ENCODE data around the gene USP40. TPM values are rescaled to one million over a fixed set of nuclear protein-coding genes. Genes with fewer than 3 reads are reported as not detected.

The USP40 gene
- total and polyA plus RNA-seq, 4 donors = 29.4 to 40.2 (median 32.2) TPM

DNA sequence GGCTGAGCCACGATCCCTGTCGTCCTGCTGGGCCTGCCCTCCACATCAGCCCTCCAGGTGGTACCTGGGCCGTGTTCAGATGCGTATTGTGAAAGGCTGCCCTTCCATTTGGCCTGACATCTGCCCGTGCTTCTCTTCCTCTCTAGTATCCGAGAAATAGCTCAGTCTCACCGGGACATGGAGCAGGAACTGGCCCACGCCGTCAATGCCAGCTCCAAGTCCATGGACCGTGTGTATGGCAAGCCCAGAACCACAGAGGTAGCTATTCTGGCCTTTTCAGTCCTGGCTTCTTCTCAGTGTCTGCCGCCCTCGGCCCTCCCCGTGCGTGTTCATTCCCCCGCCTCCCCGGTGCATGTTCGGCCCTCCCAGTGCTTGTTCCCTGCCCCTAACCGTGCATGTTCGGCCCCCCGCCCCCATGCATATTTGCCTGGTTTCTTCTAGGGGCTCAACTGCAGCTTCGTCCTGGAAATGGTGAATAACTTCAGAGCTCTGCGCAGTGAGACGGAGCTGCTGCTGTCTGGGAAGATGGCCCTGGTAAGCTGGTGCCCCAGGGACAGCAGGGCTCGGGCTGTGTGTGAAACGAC, 104.3 kb downstream of the USP40 start:
- H3K4me3 ChIP-seq (ENCODE audit: low read depth, low read length) = no peak overlapping the region
- H3K27ac ChIP-seq (ENCODE audit: low read depth, low read length) = no peak overlapping the region
- no peak for DNase-seq (ENCODE audit: low read depth in 4 of 6, low spot score in 6 of 6)
- H3K27me3 ChIP-seq (ENCODE audit: control insufficient read depth, insufficient read depth, low read length) = no peaks in the 10 kb centered on the region
- WGBS (ENCODE audit: insufficient coverage) = 94% methylated on average over 25 of the region's 25 CpGs
- H3K36me3 ChIP-seq (ENCODE audit: control insufficient read depth, insufficient read depth, low read length) = peaks cover 87% of the 10 kb centered on the region
- H3K9me3 ChIP-seq (ENCODE audit: control insufficient read depth, insufficient read depth, low read length) = no peaks in the 10 kb centered on the region
- peaks cover 4% of the 10 kb centered on the region for H3K4me1 ChIP-seq (ENCODE audit: control insufficient read depth, insufficient read depth, low read length)

DNA sequence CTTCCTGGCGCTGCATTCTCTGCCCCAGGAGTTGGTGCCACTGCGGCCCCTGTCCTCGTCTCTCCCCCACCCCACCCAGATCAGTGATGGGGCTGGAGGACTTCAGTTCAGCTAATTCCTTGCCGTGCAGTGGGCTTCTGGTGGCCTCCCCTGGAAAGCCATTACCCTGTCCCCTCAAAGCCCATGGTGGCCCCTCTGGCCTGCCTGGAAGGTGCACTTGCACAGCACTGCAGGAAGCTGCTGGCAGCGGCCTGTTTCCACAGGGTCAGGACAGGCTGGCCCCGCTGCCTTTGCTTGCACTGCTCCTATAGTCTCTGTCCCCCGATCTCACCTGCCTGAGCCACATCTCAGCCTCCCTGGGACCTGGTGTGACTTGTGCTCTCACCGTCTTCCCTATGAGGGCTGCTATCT, 105.1 kb downstream of the USP40 start:
- Histone ChIP-seq H3K36me3 (ENCODE audit: control insufficient read depth, insufficient read depth, low read length) (peaks cover 87% of the 10 kb centered on the region), H3K4me3 (ENCODE audit: low read depth, low read length) (no peak overlapping the region), H3K27ac (ENCODE audit: low read depth, low read length) (no peak overlapping the region), H3K4me1 (ENCODE audit: control insufficient read depth, insufficient read depth, low read length) (peaks cover 4% of the 10 kb centered on the region), H3K9me3 (ENCODE audit: control insufficient read depth, insufficient read depth, low read length) (no peaks in the 10 kb centered on the region), H3K27me3 (ENCODE audit: control insufficient read depth, insufficient read depth, low read length) (no peaks in the 10 kb centered on the region)
- no peak for DNase-seq (ENCODE audit: low read depth in 4 of 6, low spot score in 6 of 6)
- 75% methylated on average over 6 of the region's 8 CpGs for WGBS (ENCODE audit: insufficient coverage)

DNA sequence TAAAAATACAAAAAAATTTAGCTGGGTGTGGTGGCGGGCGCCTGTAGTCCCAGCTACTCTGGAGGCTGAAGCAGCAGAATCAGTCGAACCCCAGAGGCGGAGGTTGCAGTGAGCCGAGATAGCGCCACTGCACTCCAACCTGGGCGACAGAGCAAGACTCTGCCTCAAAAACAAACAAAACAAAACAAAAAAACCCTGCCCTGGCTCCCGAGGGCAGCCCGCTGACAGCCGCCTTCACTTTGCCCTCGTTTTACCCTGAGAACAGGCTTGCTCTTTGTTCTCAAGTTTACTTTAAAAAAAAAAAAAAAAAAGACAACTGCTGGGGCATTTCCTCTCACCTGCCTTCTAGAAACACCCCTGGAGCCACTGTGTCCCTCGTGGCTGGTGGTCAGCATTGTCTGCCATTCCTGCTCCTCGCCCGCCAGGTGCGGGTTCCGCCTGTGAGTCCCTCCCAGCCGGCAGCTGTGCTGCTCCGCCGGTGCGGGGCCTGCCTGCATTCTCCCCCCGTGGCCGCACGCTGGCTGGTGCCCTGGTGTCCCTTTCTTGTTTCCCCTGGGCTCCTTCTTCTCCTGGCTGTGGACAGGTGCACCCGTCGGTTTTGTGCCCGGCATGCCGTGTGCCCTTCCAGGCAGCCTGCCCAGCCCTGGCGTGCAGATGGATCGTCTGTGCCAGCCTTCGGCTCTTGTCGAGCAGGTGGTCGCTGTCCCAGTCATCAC, 105.7 kb downstream of the USP40 start:
- Histone ChIP-seq H3K27me3 (ENCODE audit: control insufficient read depth, insufficient read depth, low read length) (no peaks in the 10 kb centered on the region), H3K4me1 (ENCODE audit: control insufficient read depth, insufficient read depth, low read length) (peaks cover 4% of the 10 kb centered on the region), H3K36me3 (ENCODE audit: control insufficient read depth, insufficient read depth, low read length) (peaks cover 89% of the 10 kb centered on the region), H3K4me3 (ENCODE audit: low read depth, low read length) (no peak overlapping the region), H3K9me3 (ENCODE audit: control insufficient read depth, insufficient read depth, low read length) (no peaks in the 10 kb centered on the region), H3K27ac (ENCODE audit: low read depth, low read length) (no peak overlapping the region)
- 62% methylated on average over 26 of the region's 32 CpGs for WGBS (ENCODE audit: insufficient coverage)
- peak in 2 of 6 donors; percentile 33 to 67 for DNase-seq (ENCODE audit: low read depth in 4 of 6, low spot score in 6 of 6)

DNA sequence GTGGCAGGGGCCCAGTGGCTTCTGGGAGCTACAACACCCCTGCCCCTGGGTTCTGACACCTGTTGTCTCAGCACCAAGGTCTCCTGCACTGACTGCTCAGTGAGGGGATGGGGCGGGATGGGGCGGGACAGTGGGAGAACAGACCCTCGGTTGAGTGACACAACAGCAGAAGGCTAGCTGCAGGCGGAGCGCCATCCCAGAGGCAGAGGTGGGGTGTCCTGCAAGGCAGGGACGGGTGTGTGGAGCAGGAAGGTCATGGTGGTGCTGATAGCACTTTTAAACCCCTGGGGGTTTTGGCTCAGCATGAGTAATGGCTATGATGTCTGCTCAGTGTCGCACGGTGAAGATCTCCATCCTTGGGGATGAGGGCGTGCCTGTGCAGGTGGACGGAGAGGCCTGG, 107.2 kb downstream of the USP40 start:
- peaks cover 92% of the 10 kb centered on the region for H3K36me3 ChIP-seq (ENCODE audit: control insufficient read depth, insufficient read depth, low read length)
- no peaks in the 10 kb centered on the region for H3K27me3 ChIP-seq (ENCODE audit: control insufficient read depth, insufficient read depth, low read length)
- no peaks in the 10 kb centered on the region for H3K9me3 ChIP-seq (ENCODE audit: control insufficient read depth, insufficient read depth, low read length)
- WGBS (ENCODE audit: insufficient coverage) = 92% methylated on average over 10 of the region's 10 CpGs
- no peak for DNase-seq (ENCODE audit: low read depth in 4 of 6, low spot score in 6 of 6)
- H3K4me1 ChIP-seq (ENCODE audit: control insufficient read depth, insufficient read depth, low read length) = peaks cover 4% of the 10 kb centered on the region
- H3K27ac ChIP-seq (ENCODE audit: low read depth, low read length) = no peak overlapping the region
- H3K4me3 ChIP-seq (ENCODE audit: low read depth, low read length) = no peak overlapping the region

DNA sequence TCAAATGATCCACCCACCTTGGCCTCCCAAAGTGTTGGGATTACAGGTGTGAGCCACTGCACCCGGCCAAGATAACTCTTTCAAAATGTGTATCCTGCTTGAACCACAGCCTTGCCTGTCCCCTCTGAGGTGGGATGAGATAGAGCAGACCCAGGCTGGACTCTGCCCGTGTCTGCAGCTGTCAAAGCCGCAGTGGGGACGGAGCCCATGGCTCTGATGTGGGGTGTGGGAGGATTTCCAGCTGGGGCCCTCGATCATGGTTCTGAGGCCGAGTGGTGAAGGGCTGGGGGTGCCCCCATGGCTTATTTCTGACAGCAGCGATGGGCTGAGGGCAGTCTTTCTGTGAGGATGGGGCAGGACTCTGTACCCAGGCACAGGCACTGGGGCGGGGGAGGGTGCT, 107.8 kb downstream of the USP40 start:
- peaks cover 88% of the 10 kb centered on the region for H3K36me3 ChIP-seq (ENCODE audit: control insufficient read depth, insufficient read depth, low read length)
- H3K4me3 ChIP-seq (ENCODE audit: low read depth, low read length) = no peak overlapping the region
- WGBS (ENCODE audit: insufficient coverage) = 94% methylated on average over 7 of the region's 8 CpGs
- no peak for DNase-seq (ENCODE audit: low read depth in 4 of 6, low spot score in 6 of 6)
- H3K9me3 ChIP-seq (ENCODE audit: control insufficient read depth, insufficient read depth, low read length) = no peaks in the 10 kb centered on the region
- H3K27ac ChIP-seq (ENCODE audit: low read depth, low read length) = no peak overlapping the region
- H3K4me1 ChIP-seq (ENCODE audit: control insufficient read depth, insufficient read depth, low read length) = peaks cover 4% of the 10 kb centered on the region
- H3K27me3 ChIP-seq (ENCODE audit: control insufficient read depth, insufficient read depth, low read length) = no peaks in the 10 kb centered on the region

DNA sequence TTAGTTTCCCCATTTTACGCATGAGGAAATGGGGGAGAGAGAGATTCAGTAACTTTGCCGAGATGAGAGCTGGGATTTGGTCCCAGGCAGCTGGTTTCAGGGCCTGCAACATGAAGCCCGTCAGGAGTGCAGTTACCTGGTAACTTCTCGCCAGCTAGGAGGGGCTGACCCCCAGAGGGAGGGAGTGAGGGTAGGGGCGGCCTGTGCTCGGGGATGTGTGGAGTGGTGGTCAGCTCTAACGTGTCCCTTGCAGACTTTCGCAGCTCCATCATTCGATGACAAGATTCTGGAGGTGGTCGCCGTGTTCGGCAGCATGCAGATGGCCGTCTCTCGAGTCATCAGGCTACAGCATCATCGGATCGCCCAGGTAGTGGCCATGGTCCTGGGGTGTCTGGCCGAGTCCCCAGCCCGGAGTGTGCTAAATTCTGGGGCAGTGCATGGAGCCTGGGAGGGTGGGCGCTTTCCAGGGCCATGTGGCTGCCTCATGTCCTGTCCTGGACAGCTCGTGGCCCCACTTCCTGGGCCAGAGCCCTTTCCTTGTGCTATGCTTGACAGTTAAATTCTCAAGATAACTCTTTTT, 108.5 kb downstream of the USP40 start:
- Histone ChIP-seq H3K4me3 (ENCODE audit: low read depth, low read length) (no peak overlapping the region), H3K27ac (ENCODE audit: low read depth, low read length) (no peak overlapping the region), H3K27me3 (ENCODE audit: control insufficient read depth, insufficient read depth, low read length) (no peaks in the 10 kb centered on the region), H3K36me3 (ENCODE audit: control insufficient read depth, insufficient read depth, low read length) (peaks cover 88% of the 10 kb centered on the region), H3K4me1 (ENCODE audit: control insufficient read depth, insufficient read depth, low read length) (peaks cover 4% of the 10 kb centered on the region), H3K9me3 (ENCODE audit: control insufficient read depth, insufficient read depth, low read length) (no peaks in the 10 kb centered on the region)
- no peak for DNase-seq (ENCODE audit: low read depth in 4 of 6, low spot score in 6 of 6)
- WGBS (ENCODE audit: insufficient coverage) = 96% methylated on average over 20 of the region's 20 CpGs

DNA sequence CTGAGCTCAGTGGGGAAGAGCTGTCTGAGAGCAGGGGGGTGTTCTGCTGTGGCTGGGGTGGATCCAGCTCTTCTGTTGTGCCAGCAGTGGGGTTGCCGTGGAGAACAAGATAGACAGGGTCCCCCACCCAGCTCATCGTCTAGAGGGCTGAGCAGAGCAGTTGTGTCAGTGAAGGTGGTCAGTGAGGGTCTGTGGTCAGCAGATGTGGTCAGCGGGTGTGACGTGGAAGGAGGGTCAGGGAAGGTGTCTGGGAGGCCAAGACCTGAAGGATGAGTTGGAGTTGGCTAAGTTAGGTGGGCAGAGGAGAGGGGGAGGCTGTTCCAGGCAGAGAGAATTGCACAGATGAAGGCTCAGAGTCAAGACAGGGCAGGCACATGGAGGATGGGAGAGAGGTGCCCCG, 109.2 kb downstream of the USP40 start:
- no peak for DNase-seq (ENCODE audit: low read depth in 4 of 6, low spot score in 6 of 6)
- H3K36me3 ChIP-seq (ENCODE audit: control insufficient read depth, insufficient read depth, low read length) = peaks cover 87% of the 10 kb centered on the region
- no peak overlapping the region for H3K27ac ChIP-seq (ENCODE audit: low read depth, low read length)
- no peak overlapping the region for H3K4me3 ChIP-seq (ENCODE audit: low read depth, low read length)
- H3K9me3 ChIP-seq (ENCODE audit: control insufficient read depth, insufficient read depth, low read length) = no peaks in the 10 kb centered on the region
- peaks cover 4% of the 10 kb centered on the region for H3K4me1 ChIP-seq (ENCODE audit: control insufficient read depth, insufficient read depth, low read length)
- no peaks in the 10 kb centered on the region for H3K27me3 ChIP-seq (ENCODE audit: control insufficient read depth, insufficient read depth, low read length)
- 94% methylated on average over 5 of the region's 5 CpGs for WGBS (ENCODE audit: insufficient coverage)

DNA sequence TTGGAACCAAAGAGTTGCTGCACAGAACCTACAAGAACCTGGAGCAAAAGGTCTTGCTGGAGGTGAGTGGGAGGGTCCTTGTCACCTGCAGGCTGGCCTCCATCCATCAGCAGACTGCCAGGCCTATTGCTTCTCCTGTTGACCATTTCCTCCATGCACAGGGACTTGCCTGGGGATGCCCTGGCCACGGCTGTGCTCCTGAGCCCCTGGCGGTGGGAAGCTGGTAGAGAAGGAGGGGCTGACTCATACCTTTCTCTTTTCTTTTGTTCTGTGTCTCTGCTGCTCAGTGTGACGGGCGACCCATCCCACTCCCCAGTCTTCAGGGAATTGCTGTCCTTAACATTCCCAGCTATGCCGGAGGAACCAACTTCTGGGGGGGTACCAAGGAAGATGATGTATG, 109.6 kb downstream of the USP40 start:
- WGBS (ENCODE audit: insufficient coverage) = 100% methylated on average over 1 of the region's 5 CpGs

DNA sequence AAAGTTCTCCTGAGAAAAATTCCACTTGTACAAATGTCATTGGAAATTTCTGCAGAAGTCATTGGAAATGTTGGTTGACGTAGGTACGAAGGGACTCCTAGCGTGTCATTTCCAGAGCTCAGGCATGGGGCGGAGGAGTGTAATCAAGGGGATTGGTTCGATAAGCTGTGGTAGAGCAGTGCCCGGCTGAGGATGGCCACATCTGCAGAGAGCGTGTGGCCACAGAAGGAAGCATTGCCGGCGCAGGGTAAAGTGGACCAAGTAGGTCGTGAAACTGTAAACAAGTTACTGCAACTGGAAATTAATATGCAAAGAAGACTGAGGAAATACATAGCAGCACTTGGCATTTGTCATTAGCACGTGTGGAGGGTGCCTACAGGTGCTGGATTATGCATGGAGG, 110.5 kb downstream of the USP40 start:
- Histone ChIP-seq H3K9me3 (ENCODE audit: control insufficient read depth, insufficient read depth, low read length) (no peaks in the 10 kb centered on the region), H3K36me3 (ENCODE audit: control insufficient read depth, insufficient read depth, low read length) (peaks cover 87% of the 10 kb centered on the region), H3K4me3 (ENCODE audit: low read depth, low read length) (no peak overlapping the region), H3K27me3 (ENCODE audit: control insufficient read depth, insufficient read depth, low read length) (no peaks in the 10 kb centered on the region), H3K27ac (ENCODE audit: low read depth, low read length) (no peak overlapping the region), H3K4me1 (ENCODE audit: control insufficient read depth, insufficient read depth, low read length) (peaks cover 3% of the 10 kb centered on the region)
- DNase-seq (ENCODE audit: low read depth in 4 of 6, low spot score in 6 of 6) = no peak
- 95% methylated on average over 11 of the region's 11 CpGs for WGBS (ENCODE audit: insufficient coverage)

More for the DNA sequence above, 109.6 kb downstream of the USP40 start:
- no peak overlapping the region for H3K27ac ChIP-seq (ENCODE audit: low read depth, low read length)
- H3K4me3 ChIP-seq (ENCODE audit: low read depth, low read length) = no peak overlapping the region
- H3K27me3 ChIP-seq (ENCODE audit: control insufficient read depth, insufficient read depth, low read length) = no peaks in the 10 kb centered on the region
- DNase-seq (ENCODE audit: low read depth in 4 of 6, low spot score in 6 of 6) = no peak
- no peaks in the 10 kb centered on the region for H3K9me3 ChIP-seq (ENCODE audit: control insufficient read depth, insufficient read depth, low read length)
- peaks cover 87% of the 10 kb centered on the region for H3K36me3 ChIP-seq (ENCODE audit: control insufficient read depth, insufficient read depth, low read length)
- H3K4me1 ChIP-seq (ENCODE audit: control insufficient read depth, insufficient read depth, low read length) = peaks cover 4% of the 10 kb centered on the region

DNA sequence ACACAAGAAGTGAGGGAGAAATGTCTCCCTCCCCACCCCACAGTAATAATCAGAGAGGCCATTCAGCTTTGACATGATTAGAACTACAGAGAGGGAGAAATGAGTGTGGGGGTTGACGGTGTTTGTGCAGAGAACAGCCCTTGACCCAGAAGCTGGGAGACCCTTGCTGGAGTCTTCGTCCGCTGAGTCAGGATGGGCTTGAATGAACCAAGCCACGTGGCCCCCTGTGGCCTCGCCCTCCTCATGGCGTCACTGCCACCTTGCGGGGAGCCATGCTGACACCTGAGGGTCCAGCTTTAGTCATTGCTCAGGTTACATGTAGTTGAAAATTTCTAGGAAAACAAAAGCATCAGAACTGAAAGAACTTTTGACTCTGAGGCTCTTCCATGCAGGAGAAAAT, 111.1 kb downstream of the USP40 start:
- Histone ChIP-seq H3K27me3 (ENCODE audit: control insufficient read depth, insufficient read depth, low read length) (no peaks in the 10 kb centered on the region), H3K36me3 (ENCODE audit: control insufficient read depth, insufficient read depth, low read length) (peaks cover 87% of the 10 kb centered on the region), H3K4me1 (ENCODE audit: control insufficient read depth, insufficient read depth, low read length) (no peaks in the 10 kb centered on the region), H3K27ac (ENCODE audit: low read depth, low read length) (no peak overlapping the region), H3K4me3 (ENCODE audit: low read depth, low read length) (no peak overlapping the region), H3K9me3 (ENCODE audit: control insufficient read depth, insufficient read depth, low read length) (no peaks in the 10 kb centered on the region)
- WGBS (ENCODE audit: insufficient coverage) = 91% methylated on average over 7 of the region's 7 CpGs
- DNase-seq (ENCODE audit: low read depth in 4 of 6, low spot score in 6 of 6) = no peak

Data from spinal cord (tissue), 10 donors.